ENCODE measurements around the gene GZMB. TPM values are rescaled to one million over a fixed set of nuclear protein-coding genes. Genes with fewer than 3 reads are reported as not detected.

The GZMB gene
- total and polyA plus RNA-seq, 2 donors (not counting 3 experiments of a cell fraction or from before 2014, with no cell fraction given), result not detected

DNA sequence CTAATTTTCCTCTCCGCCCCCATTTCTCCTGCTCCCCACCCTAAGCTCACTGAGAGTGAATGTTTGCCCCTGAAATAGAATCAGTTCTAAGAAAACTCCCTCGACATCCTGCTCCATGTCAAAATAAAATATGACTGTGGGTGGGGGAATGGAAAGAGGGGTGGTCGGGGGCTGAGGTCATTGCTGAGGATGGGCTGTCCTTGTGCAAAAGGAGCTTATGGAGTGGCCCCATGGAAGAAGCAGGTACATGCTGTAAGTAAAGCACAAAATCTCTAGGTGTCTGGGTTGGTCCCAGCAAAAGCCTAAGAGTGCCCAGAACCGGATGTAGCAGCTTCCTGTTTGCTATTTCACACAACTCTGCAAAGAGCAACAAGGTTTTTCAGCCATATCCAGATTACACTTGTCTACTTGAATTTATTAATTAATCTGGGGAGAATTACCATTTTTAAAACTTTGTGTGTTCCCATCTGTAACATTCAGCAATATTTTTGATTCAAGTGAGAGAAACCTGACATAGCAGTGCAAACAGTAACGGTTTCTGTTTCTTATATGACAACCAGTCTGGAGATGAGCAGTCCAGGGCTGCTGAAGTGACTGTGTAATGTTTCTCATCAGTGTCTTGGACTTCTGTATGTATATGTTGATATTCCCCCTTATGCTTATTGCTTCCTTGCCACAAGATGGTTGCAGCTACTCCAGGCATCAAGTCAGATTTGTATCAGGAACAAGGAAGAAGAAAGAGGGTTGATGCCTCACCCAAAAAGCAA, 40.4 kb upstream of the GZMB start:
- ChIA-PET CTCF (interaction anchor here (1.2 to 1.5 kb wide), 2 partner anchors 10 to 36 kb away, joined by 4 to 6 read pairs; no protein-coding TSS in a partner anchor), POLR2A (no interaction called here)
- H4K20me1 ChIP-seq (replicated peaks; ENCODE audit: control insufficient read depth, extremely low read depth, insufficient read depth, low read length), result no peaks in the 10 kb centered on the region
- intact Hi-C loops (cut with micrococcal nuclease), result no loop called here
- H3K79me2 ChIP-seq (ENCODE audit: control insufficient read depth, insufficient read depth, low read length), result no peaks in the 10 kb centered on the region
- TF ChIP-seq GATA2 (IDR thresholded peaks at IDR 0.05; ENCODE audit: insufficient read depth, insufficient read length, low read depth, low read length) (no peak), EZH2 (IDR thresholded peaks at IDR 0.05; ENCODE audit: borderline replicate concordance, low read depth, low read length, severe bottlenecking) (no peak), MYC (IDR thresholded peaks at IDR 0.05; ENCODE audit: low read depth, low read length) (no peak), FOS (IDR thresholded peaks at IDR 0.05; ENCODE audit: borderline replicate concordance, insufficient read depth, low read length) (no peak), CTCF (IDR thresholded peaks at IDR 0.05; ENCODE audit: extremely low read depth in 1 of 2, insufficient read depth in 1 of 2, low read depth in 1 of 2, low read length in 2 of 2) (no peak), POLR2A (IDR thresholded peaks at IDR 0.05; ENCODE audit: low read depth, low read length) (no peak), JUN (IDR thresholded peaks at IDR 0.05; ENCODE audit: borderline replicate concordance, insufficient read depth, insufficient read length, low read depth) (no peak), POLR2AphosphoS5 (IDR thresholded peaks at IDR 0.05; ENCODE audit: insufficient read depth, low read depth, low read length) (no peak)
- TF ChIP-seq, protein P1, sequence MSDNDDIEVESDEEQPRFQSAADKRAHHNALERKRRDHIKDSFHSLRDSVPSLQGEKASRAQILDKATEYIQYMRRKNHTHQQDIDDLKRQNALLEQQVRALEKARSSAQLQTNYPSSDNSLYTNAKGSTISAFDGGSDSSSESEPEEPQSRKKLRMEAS (IDR thresholded peaks at IDR 0.05; ENCODE audit: insufficient read depth, insufficient read length), result no peak
- BruUV-seq (replicated peaks), result no TSS peak
- H3K27me3 ChIP-seq (ENCODE audit: control insufficient read depth in 2 of 2, insufficient read depth in 2 of 2, low read length in 2 of 2), result peaks cover 3 to 6% of the 10 kb centered on the region in 2 experiments
- dilution Hi-C loops (cut with MboI; ENCODE audit: extremely low pct_ligation_motif_present, low sequenced_read_pairs), result no loop called here
- FAIRE-seq (no peak), DNase-seq (ENCODE audit: low read depth, low spot score) (no peak)
- H3K4me3 ChIP-seq (replicated peaks in 1 of 3; ENCODE audit: insufficient read depth in 1 of 3, low read depth in 1 of 3, low read length in 3 of 3), result no peak overlapping the region
- H3K27ac ChIP-seq (ENCODE audit: insufficient read depth, low read depth, low read length), result no peak overlapping the region
- H2AFZ ChIP-seq (ENCODE audit: low read depth, low read length), result no peak overlapping the region
- H3K9ac ChIP-seq (replicated peaks; ENCODE audit: extremely low read depth, insufficient read depth, low read length), result no peak overlapping the region
- no peaks in the 10 kb centered on the region for H3K36me3 ChIP-seq (ENCODE audit: control insufficient read depth in 2 of 2, extremely low read depth in 1 of 2, insufficient read depth in 2 of 2, low read length in 2 of 2)
- no peaks in the 10 kb centered on the region for H3K9me3 ChIP-seq (replicated peaks; ENCODE audit: control insufficient read depth, insufficient read depth, low read length)
- H3K4me1 ChIP-seq (ENCODE audit: control insufficient read depth, extremely low read depth, insufficient read depth, low read length), result no peaks in the 10 kb centered on the region
- no peak overlapping the region for H3K4me2 ChIP-seq (ENCODE audit: insufficient read depth, low read length)
- no peaks in the 10 kb centered on the region for H3K9me1 ChIP-seq (replicated peaks; ENCODE audit: control insufficient read depth, extremely low read depth, insufficient read depth, low read length)
